Activated T-helper 17 cell treated with anti-CD3 and anti-CD28 coated beads, Interleukin-2, amount 50 U/mL, for 72 hours (primary cell): ENCODE results near the gene PLCB3. TPM values are rescaled to one million over a fixed set of nuclear protein-coding genes. Genes with fewer than 3 reads are reported as not detected.

ENCODE experiments used
- ATAC-seq: fragments of 150-1000 bp; cut with Tn5 transposase; replicated peaks from 2 replicates; pipeline ENCODE4 v1.10.0; 2021; ENCODE audit warnings: mild to moderate bottlenecking, moderate library complexity
- H3K27ac Mint-ChIP-seq: one replicate; pipeline ENCODE4 v1.8.0; 2022; ENCODE audit warnings: mixed read lengths
- H3K27me3 Mint-ChIP-seq: one replicate; pipeline ENCODE4 v1.8.0; 2022; ENCODE audit warnings: mixed read lengths
- H3K36me3 Mint-ChIP-seq: one replicate; pipeline ENCODE4 v1.8.0; 2022; ENCODE audit warnings: low read depth, mild to moderate bottlenecking, mixed read lengths
- H3K4me1 Mint-ChIP-seq: one replicate; pipeline ENCODE4 v1.8.0; 2022; ENCODE audit warnings: mixed read lengths
- H3K4me3 Mint-ChIP-seq: one replicate; pipeline ENCODE4 v1.8.0; 2022; ENCODE audit warnings: mild to moderate bottlenecking, mixed read lengths
- H3K9me3 Mint-ChIP-seq: one replicate; pipeline ENCODE4 v1.8.0; 2022; ENCODE audit warnings: mixed read lengths
- total RNA-seq, 2 donors: library from RNA; stranded (reverse); gene quantifications; one replicate each; pipeline ENCODE4 v1.2.3, GENCODE V29; 2022

Gene PLCB3
- total RNA-seq, 2 donors from 2014 or later, result 13.1 to 22.8 TPM

- H3K9me3 Mint-ChIP-seq, result no peaks in the 10 kb centered on the region
- H3K4me1 Mint-ChIP-seq, result peaks cover 11% of the 10 kb centered on the region
- peak overlapping the region; percentile 49 for H3K4me3 Mint-ChIP-seq
- H3K27ac Mint-ChIP-seq, result peak overlapping the region; percentile 77
- no peak for ATAC-seq
- no peaks in the 10 kb centered on the region for H3K27me3 Mint-ChIP-seq
- H3K36me3 Mint-ChIP-seq, result peaks cover 36% of the 10 kb centered on the region
These were observed 7.7 kb downstream of the PLCB3 start for GRCh38 chr11:64258946-64259532.

DNA sequence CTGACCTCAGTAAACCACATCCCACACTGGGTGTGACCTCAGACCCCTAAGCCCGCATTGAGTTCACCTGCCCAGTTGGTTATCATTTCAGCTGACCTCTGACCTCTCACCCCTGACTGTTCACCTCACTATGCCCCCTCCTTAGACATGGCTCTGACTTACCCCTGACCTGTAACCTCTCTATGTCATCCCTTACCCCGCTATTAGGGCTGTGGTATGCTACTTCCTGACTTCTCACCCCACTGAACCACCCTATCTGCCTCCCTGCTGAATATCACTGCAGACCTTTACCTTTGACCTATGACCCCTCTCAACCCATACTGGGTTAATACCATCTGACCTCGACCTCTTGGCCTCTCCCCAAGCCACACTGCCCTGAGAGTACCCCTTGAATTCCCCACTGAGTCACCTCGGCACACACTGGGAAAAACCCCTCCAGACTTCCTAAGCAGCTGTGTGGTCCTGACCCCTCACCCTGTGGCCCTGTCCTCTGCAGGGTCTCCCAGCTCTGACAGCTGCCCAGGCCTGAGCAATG, 8.3 kb downstream of the PLCB3 start:
- peaks cover 35% of the 10 kb centered on the region for H3K36me3 Mint-ChIP-seq
- peaks cover 10% of the 10 kb centered on the region for H3K4me1 Mint-ChIP-seq
- H3K4me3 Mint-ChIP-seq, result peak overlapping the region; percentile 49
- no peaks in the 10 kb centered on the region for H3K27me3 Mint-ChIP-seq
- ATAC-seq, result peak; percentile 71
- no peaks in the 10 kb centered on the region for H3K9me3 Mint-ChIP-seq
- H3K27ac Mint-ChIP-seq, result peak overlapping the region; percentile 77

- Mint-ChIP-seq H3K36me3 (peaks cover 35% of the 10 kb centered on the region), H3K4me1 (peaks cover 10% of the 10 kb centered on the region), H3K4me3 (peak overlapping the region; percentile 49), H3K27ac (peak overlapping the region; percentile 77), H3K27me3 (no peaks in the 10 kb centered on the region), H3K9me3 (no peaks in the 10 kb centered on the region)
- ATAC-seq, result peak; percentile 74
These were observed 8.9 kb downstream of the PLCB3 start for GRCh38 chr11:64260147-64260708.

DNA sequence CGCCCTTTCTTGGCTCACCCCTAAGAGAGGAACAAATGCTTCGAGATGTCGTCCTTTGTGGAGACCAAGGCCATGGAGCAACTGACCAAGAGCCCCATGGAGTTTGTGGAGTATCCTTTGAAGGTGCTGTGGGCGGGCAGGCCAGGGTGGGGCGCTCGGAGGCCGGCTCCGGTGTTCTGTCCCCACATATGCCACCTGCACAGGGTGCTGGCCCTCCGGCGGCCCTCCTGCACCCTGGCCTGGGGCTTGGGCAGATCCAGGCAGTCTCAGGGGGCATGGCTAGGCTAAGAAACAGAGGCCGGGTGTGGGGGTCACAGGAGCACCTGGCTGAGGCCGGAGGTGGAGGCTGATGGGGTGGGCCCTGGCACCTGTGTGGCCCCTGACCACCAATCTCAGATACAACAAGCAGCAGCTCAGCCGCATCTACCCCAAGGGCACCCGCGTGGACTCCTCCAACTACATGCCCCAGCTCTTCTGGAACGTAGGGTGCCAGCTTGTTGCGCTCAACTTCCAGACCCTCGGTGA, 10.3 kb downstream of the PLCB3 start:
- H3K4me3 Mint-ChIP-seq, result no peak overlapping the region

GRCh38 chr11:64262271-64263002, 11.1 kb downstream of the PLCB3 start:
- no peak overlapping the region for H3K27ac Mint-ChIP-seq
- ATAC-seq, result no peak
- H3K4me1 Mint-ChIP-seq, result peaks cover 10% of the 10 kb centered on the region
- H3K9me3 Mint-ChIP-seq, result no peaks in the 10 kb centered on the region
- H3K27me3 Mint-ChIP-seq, result no peaks in the 10 kb centered on the region
- peaks cover 40% of the 10 kb centered on the region for H3K36me3 Mint-ChIP-seq
- H3K4me3 Mint-ChIP-seq, result no peak overlapping the region

More for the DNA sequence above, 10.3 kb downstream of the PLCB3 start:
- no peaks in the 10 kb centered on the region for H3K27me3 Mint-ChIP-seq
- peaks cover 10% of the 10 kb centered on the region for H3K4me1 Mint-ChIP-seq
- peaks cover 40% of the 10 kb centered on the region for H3K36me3 Mint-ChIP-seq
- H3K27ac Mint-ChIP-seq, result no peak overlapping the region
- no peak for ATAC-seq
- no peaks in the 10 kb centered on the region for H3K9me3 Mint-ChIP-seq

DNA sequence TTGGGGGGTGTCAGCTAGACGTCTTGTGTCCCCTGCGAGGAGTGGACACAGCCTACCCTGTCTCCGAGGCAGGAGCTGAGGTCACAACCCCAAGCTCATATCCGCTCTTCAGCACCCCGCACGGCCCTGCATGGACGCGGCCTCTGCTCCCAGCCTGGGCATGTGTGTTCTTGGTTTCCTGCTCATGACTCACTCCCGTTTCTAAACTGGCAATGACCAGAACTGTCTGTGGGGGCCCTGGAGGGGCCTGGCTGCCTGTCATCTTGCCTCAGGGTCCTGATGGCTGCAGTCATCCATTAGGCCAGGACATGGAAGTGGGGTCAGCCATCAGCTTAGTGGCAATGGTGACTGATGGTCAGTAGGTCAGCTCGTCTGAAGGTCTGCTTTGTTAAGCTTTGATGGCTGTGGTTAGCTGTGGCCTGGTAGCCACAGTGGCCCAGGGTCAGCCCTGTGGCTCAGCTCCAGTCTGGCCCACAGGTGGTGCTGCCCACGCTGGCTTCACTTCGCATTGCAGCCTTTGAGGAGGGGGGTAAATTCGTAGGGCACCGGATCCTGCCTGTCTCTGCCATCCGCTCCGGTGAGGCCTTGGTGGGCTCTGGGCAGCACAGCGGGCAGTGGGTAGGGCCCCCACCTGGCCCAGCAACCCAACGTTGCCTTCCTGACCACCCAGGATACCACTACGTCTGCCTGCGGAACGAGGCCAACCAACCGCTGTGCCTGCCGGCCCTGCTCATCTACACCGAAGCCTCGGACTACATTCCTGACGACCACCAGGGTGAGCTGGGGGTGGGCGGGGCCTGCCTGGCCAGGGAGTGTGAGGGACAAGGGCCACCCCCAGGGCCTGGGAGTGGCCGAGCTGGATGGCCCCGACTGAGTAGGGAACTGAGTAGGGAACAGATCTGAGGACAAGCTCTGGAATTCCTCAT, 12.0 kb downstream of the PLCB3 start:
- Mint-ChIP-seq H3K27ac (no peak overlapping the region), H3K4me3 (no peak overlapping the region), H3K36me3 (peaks cover 32% of the 10 kb centered on the region), H3K4me1 (peaks cover 15% of the 10 kb centered on the region), H3K9me3 (no peaks in the 10 kb centered on the region), H3K27me3 (no peaks in the 10 kb centered on the region)
- ATAC-seq, result no peak

DNA sequence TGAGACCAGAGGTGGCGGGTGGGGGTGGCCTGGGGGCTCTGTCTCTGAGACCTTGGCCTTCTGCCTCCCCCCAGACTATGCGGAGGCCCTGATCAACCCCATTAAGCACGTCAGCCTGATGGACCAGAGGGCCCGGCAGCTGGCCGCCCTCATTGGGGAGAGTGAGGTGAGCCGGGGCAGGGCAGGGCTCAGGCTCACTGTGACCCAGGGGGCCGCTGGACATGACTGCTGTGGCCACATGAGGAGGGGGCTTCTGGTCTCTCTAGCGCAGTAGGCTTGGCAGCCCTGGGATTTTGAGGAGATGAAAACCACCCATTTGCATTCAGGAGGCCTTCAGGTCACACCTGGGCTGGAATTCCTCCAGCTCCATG, 12.6 kb downstream of the PLCB3 start:
- Mint-ChIP-seq H3K36me3 (peaks cover 31% of the 10 kb centered on the region), H3K4me1 (peaks cover 22% of the 10 kb centered on the region), H3K4me3 (no peak overlapping the region), H3K9me3 (no peaks in the 10 kb centered on the region), H3K27me3 (no peaks in the 10 kb centered on the region), H3K27ac (no peak overlapping the region)
- no peak for ATAC-seq

GRCh38 chr11:64264371-64264852, 13.1 kb downstream of the PLCB3 start:
- Mint-ChIP-seq H3K4me3 (no peak overlapping the region), H3K27ac (no peak overlapping the region), H3K9me3 (no peaks in the 10 kb centered on the region), H3K27me3 (no peaks in the 10 kb centered on the region), H3K36me3 (peaks cover 27% of the 10 kb centered on the region), H3K4me1 (peaks cover 21% of the 10 kb centered on the region)
- ATAC-seq, result no peak

DNA sequence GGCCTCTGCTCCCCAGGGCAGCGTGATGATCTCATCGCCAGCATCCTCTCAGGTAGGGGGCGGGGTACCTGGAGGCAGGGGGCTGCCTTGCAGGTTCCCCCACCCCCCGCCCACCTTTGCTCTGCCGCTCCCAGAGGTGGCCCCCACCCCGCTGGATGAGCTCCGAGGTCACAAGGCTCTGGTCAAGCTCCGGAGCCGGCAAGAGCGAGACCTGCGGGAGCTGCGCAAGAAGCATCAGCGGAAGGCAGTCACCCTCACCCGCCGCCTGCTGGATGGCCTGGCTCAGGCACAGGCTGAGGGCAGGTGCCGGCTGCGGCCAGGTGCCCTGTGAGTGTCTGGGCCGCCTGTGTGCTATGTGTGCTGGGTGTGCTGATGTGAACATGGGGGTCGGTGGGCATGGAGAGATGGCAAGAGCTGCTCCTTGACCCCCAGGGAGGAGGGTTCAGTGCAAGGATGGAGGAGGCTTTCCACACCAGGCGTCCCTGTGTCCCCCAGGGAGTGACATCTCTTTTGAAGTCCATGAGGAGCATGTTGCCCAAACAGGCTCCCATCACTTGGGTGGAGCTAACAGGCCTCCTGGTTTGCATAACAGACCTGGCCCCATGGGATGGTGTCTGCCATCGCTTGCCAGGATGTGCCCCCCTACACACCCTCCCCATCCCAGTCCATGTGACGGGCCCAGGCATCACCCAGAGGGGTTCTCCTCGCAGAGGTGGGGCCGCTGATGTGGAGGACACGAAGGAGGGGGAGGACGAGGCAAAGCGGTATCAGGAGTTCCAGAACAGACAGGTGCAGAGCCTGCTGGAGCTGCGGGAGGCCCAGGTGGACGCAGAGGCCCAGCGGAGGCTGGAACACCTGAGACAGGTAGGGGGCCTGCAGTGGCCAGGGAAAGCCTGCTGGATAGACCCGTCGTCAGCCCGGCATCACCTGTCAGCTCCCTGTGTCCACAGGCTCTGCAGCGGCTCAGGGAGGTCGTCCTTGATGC, 14.1 kb downstream of the PLCB3 start:
- H3K9me3 Mint-ChIP-seq, result no peaks in the 10 kb centered on the region
- H3K27ac Mint-ChIP-seq, result no peak overlapping the region
- H3K4me1 Mint-ChIP-seq, result peaks cover 14% of the 10 kb centered on the region
- no peaks in the 10 kb centered on the region for H3K27me3 Mint-ChIP-seq
- H3K4me3 Mint-ChIP-seq, result no peak overlapping the region
- peaks cover 29% of the 10 kb centered on the region for H3K36me3 Mint-ChIP-seq
- ATAC-seq, result no peak

DNA sequence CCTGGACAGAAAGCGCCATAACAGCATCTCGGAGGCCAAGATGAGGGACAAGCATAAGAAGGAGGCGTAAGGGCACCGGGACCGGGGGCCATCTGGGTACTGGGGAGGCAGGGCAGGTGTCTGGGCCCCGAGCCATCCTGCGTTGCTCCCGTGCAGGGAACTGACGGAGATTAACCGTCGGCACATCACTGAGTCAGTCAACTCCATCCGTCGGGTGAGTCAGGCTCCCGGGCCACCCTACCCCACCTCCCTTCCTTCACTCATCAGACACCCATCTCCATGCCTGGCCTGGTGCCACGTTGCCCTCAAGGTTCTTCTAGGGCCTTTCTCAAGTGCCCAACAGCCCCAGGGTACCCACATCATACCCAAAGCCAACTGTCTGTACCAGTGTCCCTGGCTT, 15.0 kb downstream of the PLCB3 start:
- H3K36me3 Mint-ChIP-seq, result peaks cover 31% of the 10 kb centered on the region
- H3K27ac Mint-ChIP-seq, result no peak overlapping the region
- H3K4me3 Mint-ChIP-seq, result no peak overlapping the region
- ATAC-seq, result no peak
- H3K9me3 Mint-ChIP-seq, result no peaks in the 10 kb centered on the region
- H3K4me1 Mint-ChIP-seq, result peaks cover 14% of the 10 kb centered on the region
- H3K27me3 Mint-ChIP-seq, result no peaks in the 10 kb centered on the region

DNA sequence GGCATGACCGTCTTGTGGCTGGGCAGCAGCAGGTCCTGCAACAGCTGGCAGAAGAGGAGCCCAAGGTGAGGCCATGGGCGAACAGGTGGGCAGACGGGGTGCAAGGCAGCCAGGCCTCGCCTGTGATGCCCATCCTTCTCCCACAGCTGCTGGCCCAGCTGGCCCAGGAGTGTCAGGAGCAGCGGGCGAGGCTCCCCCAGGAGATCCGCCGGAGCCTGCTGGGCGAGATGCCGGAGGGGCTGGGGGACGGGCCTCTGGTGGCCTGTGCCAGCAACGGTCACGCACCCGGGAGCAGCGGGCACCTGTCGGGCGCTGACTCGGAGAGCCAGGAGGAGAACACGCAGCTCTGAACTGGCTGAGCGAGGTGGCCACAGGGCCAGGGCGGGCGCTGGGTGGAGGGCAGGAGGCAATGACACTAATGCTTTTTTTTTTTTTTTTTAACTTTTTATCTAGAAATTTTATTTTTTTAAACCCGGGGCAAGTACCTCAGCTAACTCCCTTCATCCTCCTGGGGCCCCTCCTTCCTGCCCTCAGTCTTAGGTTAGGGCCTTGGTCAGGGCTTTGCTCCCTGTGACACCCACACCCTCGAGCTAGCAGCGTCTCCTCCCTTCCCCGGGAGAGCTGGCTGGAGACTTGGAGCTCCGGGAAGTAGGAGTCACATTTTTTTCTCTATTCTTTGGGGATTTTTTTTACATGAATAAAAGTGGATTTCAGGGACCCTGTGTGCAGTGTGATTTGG, 16.0 kb downstream of the PLCB3 start:
- no peaks in the 10 kb centered on the region for H3K27me3 Mint-ChIP-seq
- no peaks in the 10 kb centered on the region for H3K9me3 Mint-ChIP-seq
- peak overlapping the region; percentile 96 for H3K27ac Mint-ChIP-seq
- no peak for ATAC-seq
- peaks cover 18% of the 10 kb centered on the region for H3K4me1 Mint-ChIP-seq
- no peak overlapping the region for H3K4me3 Mint-ChIP-seq
- peaks cover 32% of the 10 kb centered on the region for H3K36me3 Mint-ChIP-seq

- Mint-ChIP-seq H3K36me3 (peaks cover 24% of the 10 kb centered on the region), H3K4me3 (peak overlapping the region; percentile 96), H3K27me3 (no peaks in the 10 kb centered on the region), H3K27ac (peak overlapping the region; percentile 96), H3K9me3 (no peaks in the 10 kb centered on the region), H3K4me1 (peaks cover 18% of the 10 kb centered on the region)
- no peak for ATAC-seq
These were observed 16.9 kb downstream of the PLCB3 start for GRCh38 chr11:64268025-64268892.
